GM19468 (cell line): ENCODE data around the gene DLL3.

Experiments
- ATAC-seq: cut with Tn5 transposase; IDR thresholded peaks from one replicate; pipeline ENCODE4 v1.9.1; 2021; ENCODE audit warnings: mild to moderate bottlenecking, moderate library complexity, moderate number of reproducible peaks; ENCODE audit not compliant: unreplicated experiment; ENCODE audit errors: extremely low read depth

DLL3 gene

DNA sequence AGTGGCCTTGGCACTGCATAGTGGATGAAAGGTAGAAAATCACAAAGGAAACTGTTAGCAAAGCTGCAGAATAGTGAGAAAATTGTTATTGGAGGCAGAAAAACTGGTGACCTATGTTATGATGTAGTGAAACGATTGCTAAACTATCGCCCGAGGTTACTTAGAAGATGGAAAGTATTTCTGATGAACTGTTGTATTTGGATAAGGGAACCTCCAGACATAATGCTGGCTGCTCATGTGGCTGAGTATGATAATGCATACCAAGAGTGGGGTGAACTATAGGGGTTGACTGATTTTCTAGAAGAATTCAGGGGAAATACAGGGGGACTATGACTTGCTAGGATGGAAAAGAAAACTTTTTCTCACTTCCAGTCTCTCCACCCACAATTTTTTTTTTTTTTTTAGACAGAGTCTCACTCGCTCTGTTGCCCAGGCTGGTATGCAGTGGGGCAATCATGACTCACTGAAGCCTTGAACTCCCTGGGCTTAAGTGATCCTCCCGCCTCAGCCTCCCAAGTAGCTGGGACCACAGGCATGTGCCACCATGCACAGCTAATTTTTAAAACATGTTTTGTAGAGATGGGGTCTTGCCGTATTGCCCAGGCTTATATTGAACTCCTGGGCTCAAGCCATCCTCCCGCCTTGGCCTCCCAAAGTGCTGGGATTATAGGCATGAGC is 45.6 kb downstream of the DLL3 start:
- ATAC-seq = no peak

DNA sequence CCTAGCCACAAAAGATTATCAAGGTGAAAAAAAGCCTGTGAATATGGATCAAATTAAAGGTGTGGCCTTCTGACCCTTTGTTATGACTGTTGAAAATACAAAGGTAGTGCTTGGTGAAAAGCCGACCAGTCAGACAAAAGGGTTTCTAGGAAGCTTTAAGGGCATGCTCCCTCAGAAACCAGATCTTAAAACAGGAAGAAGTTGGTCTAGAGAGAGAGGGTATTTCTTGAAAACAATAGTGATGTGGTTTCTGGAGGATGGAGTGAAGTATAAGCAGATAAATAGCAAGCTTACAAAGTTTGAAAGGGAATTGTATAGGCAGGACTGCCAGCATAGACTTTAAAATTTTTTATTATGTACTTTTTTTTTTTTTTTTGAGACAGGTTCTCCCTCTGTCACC is 46.2 kb downstream of the DLL3 start:
- ATAC-seq = no peak

DNA sequence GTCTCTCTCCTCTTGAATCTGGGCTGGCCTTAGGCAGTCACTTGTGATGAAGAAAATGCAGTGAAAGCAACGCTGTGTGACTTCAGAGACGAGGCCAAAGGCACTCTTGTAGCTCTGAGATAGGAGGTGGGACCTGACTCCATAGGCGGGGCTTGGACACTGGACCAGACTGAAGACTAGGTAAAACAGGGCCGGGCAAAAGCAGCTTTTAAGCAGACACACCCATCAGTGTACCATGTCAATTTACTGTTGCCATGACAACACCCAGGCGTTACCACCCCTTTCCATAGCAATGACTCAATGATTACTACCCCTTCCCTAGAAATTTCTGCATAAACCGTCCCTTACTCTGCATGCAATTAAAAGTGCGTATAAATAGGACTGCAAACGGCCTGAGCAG is 47.9 kb downstream of the DLL3 start:
- no peak for ATAC-seq

DNA sequence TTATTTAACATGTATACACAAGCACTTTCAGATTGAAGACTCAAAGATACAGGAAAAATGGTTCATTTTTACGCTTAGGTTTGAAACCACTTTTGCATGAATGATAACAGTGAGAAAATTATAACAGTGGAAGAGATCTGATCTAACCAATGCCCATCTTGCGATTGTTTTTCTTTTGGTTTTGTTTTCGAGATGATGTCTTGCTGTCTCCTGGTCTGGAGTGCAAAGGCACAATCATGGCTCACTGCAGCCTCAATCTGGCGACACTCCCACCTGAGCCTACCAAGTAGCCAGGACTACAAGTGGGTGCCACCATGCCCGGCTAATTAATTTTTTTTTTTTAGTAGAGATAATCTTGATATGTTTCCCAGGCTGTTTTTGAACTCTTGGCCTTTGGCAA is 51.5 kb downstream of the DLL3 start:
- no peak for ATAC-seq

DNA sequence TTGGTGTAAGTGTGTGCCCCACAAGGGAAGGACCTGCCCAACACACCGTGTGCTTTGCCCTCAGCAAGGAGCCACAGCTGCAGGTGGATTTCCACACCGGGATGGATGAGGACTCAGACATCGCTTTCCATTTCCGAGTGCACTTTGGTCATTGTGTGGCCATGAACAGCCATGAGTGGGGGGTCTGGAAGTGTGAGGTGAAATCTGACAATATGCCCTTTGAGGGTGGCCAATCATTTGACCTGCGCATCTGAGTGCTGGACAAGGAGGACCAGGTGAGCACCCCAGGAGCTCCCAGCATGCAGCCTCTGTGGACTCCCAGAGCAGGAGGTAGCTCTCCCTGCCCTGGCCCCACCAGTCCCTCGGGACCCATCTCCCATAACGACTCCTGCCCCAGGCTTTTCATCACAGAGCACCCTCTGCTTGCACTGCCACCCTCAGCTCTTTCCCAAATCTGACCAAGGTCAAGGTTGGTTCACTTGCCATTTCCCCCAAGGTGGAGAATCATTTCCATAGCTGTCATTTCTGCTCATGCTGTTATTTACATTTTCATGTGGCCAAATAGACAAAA is 54.4 kb downstream of the DLL3 start:
- ATAC-seq = no peak

DNA sequence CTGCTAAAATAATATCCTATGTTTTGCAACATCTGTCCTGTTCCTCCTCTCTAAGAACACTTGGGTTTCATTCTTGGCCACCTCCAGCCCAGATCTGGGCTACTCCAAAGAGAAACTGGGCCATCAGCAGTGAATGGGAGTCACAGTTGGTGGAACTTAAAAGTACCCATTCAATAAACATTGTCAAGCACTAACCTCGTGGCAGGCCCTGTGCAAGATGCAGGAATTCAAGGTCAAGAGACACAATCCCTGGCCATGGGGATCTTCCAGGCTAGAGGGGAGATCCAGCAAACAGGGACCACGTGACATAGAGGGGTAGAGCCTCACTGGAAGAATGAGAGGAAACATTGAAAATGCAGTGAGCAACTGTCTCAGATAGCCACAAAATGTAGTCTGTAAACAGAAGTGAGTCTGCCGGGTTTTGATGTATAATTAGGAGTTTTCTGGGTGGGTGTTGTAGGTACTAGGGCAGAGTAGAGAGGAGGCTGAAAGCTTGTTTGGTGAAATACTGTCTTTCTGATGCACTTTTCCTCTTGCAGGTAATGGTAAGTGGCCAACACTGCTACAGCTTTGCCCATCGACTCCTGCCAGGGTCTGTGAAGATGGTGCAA is 56.1 kb downstream of the DLL3 start:
- ATAC-seq = no peak

DNA sequence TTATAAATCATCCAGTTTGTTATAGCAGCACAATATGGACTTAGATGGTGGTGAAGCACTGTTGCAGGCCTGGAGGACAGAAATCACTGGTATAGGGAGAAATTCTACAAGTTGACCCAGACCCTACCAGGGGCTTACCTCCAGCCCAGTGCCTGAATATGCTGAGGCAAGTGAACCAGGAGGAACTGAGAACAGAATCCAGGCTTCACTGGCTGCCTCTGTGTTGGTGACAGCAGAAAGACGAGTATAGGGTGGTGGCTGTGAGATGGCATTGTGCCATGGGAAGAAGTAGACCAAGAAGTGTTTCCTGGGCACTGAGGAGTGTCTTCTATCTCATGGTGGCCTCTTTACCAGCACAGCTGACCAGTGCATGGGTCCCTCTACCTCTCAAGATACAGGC is 57.1 kb downstream of the DLL3 start:
- ATAC-seq = no peak
